Dedifferentiated amniotic fluid mesenchymal stem cell (primary cell): ENCODE measurements around the gene ZNF618.

Experiments used
- DNase-seq: peaks from one replicate; pipeline ENCODE4 v3.0.0-alpha.2; 2016; ENCODE audit errors: extremely low spot score

ZNF618 gene, protein sequence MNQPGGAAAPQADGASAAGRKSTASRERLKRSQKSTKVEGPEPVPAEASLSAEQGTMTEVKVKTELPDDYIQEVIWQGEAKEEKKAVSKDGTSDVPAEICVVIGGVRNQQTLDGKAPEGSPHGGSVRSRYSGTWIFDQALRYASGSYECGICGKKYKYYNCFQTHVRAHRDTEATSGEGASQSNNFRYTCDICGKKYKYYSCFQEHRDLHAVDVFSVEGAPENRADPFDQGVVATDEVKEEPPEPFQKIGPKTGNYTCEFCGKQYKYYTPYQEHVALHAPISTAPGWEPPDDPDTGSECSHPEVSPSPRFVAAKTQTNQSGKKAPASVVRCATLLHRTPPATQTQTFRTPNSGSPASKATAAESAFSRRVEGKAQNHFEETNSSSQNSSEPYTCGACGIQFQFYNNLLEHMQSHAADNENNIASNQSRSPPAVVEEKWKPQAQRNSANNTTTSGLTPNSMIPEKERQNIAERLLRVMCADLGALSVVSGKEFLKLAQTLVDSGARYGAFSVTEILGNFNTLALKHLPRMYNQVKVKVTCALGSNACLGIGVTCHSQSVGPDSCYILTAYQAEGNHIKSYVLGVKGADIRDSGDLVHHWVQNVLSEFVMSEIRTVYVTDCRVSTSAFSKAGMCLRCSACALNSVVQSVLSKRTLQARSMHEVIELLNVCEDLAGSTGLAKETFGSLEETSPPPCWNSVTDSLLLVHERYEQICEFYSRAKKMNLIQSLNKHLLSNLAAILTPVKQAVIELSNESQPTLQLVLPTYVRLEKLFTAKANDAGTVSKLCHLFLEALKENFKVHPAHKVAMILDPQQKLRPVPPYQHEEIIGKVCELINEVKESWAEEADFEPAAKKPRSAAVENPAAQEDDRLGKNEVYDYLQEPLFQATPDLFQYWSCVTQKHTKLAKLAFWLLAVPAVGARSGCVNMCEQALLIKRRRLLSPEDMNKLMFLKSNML

DNA sequence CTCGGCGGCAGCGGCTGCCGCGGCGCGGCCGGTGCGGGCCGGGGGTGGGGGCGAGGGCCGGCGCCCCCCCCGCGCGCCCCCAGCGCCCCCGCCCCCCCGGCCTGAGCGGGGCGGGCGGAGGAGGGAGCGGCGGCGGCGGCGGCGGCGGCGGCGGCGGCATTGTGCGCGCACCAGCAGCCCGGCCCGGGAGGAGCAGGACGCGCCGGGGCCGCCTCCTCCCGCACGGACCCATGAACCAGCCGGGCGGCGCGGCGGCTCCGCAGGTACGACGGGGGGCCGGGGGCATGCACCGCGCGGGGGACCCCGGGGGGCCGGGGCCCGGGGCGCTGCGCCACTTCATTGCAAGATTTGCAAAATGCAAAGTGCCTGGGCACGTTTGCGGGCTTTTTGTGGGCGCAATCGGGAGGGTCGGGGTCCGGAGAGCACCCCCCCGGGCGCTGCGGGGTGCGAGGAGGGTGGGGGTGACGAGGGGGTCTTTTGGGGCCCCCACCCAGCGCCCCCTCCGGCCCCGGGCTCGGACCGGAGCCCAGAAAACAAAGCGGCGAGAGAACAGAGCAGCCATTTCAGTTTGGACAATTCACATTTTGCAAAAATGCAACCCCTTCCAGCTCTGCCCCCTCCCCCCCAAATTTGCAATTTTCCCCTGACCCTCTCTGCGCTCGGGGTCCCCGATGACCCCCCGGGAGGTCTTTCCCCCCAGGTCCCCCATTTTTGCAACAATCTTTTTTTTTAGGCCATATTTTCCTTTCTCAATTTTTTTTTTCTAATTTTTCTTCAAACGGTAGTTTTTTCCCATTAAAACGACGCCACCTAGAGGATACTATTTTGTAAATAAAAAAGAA lies at the start of gene ZNF618:
Gene ZNF618 (plus strand): TSS at position 159 of the 842 bp plus-strand sequence. CDS start 72 bp downstream, at position 231.
- DNase-seq: peak; percentile 61

DNA sequence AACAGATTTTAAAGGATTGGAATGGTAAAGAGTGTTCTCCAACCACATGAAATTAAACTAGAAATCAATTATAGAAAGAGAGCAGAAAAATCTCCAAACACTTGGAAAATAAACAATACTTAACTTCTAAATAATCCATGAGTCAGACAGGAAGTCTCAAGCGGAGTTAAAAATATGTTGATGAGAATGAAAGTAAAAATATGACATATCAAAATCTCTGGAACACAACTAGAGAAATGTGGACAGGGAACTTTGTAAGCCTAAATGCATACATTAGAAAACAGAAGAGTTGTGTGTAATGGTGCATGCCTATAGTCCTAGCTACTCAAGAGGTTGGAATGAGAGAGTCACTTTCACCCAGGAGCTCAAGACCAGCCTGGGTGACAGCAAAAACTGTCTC lies 47.9 kb upstream of the ZNF618 start:
- DNase-seq: peak; percentile 20

DNA sequence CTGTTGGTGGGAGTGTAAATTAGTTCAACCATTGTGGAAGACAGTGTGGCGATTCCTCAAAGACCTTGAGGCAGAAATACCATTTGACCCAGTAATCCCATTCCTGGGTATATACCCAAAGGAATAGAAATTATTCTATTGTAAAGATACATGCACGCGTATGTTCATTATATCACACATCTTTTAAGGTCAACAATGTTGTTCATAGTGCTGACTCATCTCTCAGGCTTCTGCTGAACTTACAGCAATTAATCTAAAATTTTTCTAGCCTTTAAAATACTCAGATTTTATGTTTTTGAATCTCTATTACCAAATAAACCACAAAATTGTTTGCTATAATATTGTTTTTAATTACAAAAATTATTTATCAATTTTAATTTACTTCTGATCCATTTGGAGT lies 38.8 kb upstream of the ZNF618 start:
- no peak for DNase-seq

DNA sequence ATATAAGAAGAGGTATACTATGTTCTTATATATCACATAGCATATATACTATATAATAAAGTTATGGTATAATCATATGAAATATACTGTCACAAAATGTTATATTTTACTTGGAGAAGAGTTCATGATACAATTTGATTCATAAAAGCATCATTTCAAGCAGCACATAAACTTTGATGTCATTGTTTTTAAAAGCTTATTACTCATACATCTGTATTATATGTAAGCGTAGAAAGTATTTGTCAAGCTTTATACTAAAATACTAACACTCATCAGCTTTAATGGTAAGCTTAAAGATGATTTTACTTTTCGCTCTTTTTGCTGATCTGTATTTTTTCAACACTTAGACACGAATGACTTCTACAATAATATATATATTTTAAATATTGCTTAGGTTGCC lies 34.0 kb upstream of the ZNF618 start:
- no peak for DNase-seq

DNA sequence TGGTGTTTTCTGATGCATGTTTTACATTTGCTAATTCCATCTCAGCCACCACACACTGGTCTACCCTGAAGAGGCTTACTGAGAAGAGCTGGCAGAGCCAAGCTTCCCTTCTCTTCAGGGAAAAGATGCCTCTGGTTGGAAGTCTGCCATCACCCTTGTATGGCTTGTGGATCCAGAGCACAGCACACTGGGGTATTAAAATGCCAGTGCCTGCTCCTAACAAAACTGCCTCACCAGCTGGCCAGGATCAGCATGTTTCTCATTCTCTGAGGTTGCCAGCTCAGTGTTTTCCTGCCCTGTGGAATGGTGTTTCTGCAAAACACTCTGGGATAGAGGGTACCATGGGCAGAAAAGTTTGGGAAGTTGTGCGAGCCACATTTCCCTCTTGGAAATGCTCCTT lies 31.6 kb upstream of the ZNF618 start:
- no peak for DNase-seq

DNA sequence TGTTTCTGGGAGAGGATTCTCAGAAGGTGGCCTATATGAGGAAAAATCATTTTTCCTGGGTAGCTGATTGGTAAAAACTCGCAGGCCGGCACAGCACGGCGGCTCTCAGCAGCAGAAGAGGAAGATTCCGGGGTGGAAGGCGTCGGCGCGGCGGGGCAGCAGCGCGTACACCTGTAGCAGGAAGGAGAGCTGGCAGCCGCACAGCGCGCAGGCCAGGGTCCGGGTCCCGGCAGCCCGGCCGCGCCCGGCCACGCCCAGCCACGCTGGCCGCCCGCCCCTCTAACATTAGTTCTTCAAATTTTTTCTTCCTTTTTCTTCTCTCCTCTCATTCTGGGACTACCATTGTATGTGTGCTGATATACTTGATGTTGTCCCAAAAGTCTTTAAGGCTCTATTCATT lies 24.8 kb upstream of the ZNF618 start:
- DNase-seq: no peak

DNA sequence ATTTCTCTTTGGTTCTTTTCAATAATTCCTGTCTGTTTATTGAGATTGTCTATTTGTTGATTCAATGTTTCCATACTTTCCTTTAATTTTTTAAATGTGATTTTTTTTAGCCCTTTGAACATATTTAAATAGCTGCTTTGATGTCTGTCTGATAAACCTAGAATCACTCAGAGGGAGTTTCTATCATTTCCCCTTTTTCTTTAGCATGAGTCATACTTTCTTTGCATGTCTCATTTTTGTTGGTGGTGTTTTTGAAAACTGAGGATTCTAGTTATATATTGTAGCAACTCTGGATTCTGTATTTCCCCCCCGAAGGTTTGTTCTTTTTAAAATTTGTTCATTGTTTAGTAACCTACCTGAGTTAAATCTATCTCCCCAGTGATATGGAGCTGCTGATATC lies 24.2 kb upstream of the ZNF618 start:
- DNase-seq: no peak

DNA sequence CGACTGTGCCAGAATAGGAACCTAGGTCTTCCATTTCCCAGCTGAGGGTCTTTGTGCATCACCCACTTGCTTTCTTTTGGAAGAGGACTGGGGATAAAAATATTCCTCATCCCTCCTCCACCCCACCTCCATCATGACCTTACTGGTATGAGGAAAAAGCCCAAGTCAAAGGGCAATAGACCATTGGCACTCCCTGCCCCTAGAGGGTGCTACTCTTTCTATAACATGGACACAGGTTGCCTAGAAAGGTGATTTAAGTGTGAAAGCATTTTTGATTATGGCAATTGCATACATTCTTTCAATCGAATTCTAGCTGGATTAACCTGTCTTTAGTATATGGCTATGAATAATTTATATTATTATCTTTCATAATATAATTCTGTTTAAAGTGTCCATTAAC lies 22.8 kb upstream of the ZNF618 start:
- no peak for DNase-seq

DNA sequence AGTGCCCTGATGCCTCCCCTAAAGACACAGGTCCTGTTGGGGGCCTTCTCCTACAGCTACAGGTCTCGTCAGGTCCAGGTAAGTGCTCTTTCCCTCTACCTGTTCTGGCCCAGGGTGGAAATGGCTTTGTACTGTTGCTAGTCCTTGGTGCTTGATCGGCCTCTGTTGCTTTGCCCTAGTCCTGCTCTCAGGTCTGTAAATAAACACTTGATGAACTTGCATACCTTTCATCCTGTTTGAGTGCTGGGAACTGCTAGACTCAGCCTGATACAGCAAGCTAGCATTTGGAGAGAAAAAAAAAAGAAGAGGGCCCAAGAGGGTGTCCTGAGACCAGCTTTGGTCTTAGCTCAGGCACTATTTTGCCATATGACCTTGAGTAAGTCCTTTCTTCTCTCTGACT lies 21.8 kb upstream of the ZNF618 start:
- DNase-seq: no peak

DNA sequence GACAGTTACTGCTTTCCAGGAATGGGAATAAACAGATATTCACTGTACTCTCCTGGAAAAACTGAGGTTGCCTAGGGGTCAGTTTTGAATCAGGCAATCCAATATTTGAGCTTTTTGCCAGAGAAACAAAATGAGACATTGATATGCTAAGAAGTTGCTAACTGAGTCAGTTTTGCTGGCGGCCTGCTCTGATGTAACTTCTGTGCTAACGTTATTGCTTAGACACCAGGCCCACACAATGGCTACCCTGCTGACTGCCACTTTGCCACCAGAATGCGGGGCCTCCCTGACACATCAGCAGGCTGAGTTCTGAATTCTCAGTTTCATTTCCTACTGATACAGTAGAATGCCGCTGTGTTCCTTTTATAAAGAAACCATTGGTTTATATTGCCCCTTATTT lies 18.2 kb upstream of the ZNF618 start:
- DNase-seq: no peak

DNA sequence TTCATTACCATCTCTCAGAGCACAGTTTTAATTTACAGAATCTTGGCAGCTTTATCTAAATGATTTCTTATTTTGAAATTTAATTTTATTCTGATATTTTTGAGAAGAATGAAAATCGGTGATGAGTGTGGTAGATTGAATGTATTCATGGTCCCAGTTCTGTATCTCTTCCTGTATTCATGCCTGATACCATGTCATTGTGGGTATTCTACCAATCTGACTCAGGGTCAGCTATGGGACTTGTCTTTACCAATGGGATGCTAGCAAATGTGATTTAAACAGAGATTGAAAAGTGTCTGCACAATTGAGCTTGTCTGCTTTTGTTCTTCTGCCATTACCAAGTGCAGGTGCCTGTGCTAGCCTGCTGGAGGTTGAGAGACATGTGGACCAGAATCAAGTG lies 17.8 kb upstream of the ZNF618 start:
- no peak for DNase-seq

DNA sequence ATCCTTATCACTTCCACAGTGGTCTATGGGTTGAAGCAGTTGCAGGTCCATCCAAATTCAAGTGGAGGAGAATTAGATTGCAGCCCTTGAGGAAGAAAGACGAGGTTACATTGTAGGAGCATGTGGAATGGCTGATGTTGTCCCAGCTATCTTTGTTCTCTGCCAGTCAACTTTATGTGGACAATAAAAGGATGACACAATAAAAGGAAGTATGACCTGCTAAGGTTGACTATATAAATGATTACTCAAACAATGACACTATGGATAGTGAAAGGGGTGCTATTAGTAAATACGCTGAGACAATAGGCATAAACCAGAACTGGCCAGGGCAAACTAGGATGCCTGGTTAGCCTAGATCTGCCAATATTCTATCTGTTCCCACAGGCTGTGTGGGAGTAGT lies 12.8 kb upstream of the ZNF618 start:
- DNase-seq: no peak

DNA sequence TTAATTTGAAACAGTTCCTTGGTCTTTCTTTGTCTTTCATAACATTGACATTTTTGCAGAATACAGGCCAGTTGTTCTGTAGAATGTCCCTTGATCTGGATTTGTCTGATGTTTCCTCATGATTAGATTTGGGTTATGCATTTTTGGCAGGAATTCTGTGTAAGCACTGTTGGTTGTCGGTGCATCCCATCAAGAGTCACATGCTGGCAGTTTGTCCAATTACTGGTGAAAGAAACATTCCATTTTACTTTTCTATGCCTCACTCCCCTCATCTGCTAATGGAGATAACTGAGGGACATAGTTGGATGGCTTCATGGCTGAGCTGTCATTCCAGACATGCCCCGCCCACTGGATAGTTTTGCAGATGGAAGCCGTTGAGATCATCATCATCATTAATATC lies 7.6 kb upstream of the ZNF618 start:
- no peak for DNase-seq

DNA sequence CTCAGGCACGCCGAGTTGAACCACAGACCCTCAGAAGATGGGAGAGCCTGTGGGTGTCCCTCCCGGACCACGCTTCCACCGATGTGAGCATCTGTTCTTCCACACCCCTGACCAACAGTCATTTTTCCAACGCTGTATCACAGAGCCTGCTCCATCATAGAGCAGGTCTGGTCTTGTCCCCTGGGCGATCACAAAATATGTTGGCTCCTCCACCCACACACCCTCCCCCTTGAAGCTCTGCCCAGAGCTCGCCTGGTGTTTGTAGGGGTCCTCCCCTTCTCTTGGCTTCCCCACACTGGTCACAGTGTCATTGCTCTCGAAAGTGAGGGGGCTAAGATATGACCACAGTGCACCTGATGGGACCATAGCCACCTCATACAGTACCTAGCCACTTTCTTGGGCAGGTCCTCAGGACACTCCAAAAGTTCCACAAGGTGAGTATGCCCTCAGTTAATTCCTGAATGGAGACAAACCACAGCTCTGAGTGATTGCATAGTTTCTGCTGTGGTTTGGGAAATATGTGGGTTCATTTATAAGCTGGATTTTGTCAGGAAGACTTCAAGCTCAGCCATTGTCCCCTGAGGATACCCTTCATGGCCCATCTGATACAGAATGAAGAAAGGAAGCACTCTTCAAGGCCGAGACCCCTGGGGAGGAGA lies 3.5 kb upstream of the ZNF618 start:
- no peak for DNase-seq

DNA sequence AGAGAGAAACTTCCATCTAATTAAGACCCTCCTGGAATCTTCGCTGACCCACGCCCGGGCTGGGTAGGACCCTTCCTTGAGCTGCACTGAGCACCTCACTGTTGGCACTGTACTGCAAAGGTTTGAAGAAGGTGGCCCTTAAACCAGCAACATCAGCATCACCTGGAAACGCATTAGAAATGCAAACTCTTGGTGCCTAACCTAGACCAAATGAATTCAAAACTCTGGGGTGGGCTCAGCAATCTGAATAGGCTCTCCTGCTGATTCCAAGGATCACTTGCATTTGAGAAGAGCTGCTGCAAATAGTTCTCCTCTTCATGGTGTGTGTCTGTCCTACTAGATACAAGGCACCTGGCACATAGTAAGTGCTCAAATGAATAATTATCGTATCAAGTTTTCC lies 2.7 kb upstream of the ZNF618 start:
- DNase-seq: no peak

DNA sequence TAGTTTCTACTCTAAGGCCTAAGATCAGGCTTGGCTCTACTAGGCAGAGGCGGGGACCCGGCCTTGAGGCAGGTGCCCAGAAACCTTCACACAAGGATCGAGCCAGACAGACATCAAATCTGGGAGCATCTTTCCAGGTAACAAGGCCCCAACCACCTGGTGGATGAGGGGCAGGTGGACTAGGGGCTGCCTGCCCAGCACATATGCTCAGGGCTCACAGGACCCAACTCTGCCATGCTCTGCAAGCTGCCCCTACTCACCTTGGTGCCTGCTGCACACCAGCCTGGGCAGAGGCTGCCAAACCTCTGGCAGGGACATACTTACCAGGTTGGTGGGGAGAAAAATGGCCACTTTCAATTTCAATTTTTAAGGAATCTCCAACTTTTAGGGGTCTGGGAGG lies 2.2 kb upstream of the ZNF618 start:
- DNase-seq: no peak

DNA sequence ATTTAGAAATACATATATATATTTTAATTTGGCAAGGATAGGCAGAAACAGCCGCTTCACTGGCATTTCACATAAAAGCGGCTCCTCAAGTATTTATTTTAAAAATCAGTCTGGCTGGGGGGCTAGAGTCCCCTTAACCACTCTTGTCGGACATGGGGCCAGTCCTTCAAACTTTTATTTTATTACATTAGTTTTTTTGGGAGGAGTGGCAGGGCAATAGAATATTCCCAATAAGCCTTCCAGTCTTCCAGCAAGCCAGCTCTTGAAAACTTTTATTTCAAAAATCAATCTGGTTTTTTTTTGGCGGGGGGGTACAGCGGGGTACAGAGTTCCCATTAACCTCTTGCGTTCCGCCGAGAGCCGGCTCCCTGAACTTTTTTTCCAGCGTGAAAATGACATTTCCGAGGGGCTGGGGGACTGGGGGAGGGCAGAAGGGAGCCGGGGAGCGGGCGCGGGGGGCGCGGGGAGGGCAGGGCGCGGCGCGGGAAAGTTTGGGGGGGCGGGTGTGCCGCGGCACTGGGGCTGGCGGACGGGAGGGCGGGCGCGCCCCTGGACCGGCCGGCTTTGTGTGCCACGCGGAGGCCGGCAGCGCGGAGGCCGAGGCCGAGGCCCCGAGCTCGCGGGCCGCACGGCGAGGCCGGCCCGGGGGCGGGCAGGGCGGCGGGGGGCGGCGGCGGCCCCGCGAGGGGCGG lies 504 bp upstream of the ZNF618 start:
- no peak for DNase-seq

DNA sequence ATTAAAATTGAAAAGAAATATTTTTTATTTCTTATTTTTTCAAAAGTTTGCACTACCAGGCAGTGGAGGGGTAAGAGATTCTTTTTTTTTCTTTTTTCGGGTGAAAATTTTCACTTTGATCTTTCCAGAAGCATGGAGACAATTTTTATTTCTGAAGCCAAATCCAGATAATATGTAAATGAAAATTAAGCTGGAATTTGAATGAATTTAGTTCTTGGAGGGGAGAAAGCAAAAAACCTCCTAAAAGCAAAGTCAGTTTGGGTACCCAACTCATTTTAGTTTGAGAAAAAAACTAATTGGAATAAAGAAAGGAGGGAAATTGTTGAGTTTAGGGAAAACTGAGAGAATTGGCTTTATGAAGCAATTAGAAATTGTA lies 872 bp downstream of the ZNF618 start:
- DNase-seq: no peak

DNA sequence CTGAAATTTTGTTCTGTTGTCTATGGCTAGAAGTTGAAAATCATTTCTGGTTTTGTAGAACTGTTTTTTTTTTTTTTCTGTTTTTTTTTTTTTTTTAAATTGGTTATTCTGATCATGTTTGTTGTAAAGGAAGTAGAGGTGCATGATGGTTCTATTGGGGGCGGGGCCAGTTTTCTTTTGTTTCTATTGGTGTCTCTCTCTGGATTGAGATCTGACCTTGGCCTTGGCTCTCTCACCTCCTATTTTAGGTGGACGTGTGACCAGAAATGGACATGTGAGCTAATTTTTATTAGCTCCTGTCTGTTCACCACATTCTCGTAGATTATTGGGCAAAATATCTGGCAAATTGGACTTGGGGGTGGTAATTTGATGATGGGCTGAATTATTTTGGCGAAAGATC lies 3.2 kb downstream of the ZNF618 start:
- DNase-seq: no peak

DNA sequence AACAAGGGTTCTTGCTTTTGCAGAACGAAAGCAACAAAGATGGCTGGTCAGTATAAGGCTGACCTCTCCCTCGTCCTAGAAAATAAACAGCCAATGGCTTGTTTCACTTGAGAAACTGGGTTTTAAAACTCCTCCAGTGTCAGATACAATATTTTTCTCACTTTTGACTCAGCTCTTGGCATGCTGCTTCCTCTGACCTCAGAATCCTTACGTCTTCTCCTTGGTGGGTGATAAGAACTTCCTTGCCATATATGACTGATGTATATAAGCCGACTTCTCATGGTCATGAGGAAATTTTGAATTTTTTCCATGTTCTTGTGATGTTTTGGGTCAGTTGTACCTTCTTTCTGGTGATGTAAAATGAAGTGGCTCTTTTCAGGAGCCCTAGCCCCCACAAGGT lies 3.8 kb downstream of the ZNF618 start:
- DNase-seq: no peak

DNA sequence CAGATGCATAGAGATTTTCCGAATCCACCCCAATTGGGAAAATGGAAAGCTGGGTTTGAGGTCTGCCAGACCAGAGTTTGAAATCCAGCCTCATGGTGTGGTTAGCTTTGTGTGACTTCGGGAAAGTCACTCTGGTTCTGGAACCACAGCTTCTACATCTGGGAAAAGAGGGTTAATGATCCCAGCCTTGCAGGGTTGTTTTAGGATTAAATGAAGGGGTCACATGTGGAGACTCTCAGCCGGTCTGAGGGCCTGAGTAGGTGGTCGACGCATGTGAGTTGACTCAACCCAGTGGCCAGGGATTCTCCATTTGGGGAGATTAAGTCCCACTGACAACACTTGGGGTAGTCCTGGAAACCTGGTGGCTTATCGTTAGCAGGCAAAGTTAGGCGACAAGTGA lies 6.1 kb downstream of the ZNF618 start:
- no peak for DNase-seq
